ENCODE results near the gene TMED8.
"Not testable (repeated sequence)": the region's sequence is repeated elsewhere in the genome, so short reads cannot be mapped to it uniquely, and the experiment has no call there.

The TMED8 gene

DNA sequence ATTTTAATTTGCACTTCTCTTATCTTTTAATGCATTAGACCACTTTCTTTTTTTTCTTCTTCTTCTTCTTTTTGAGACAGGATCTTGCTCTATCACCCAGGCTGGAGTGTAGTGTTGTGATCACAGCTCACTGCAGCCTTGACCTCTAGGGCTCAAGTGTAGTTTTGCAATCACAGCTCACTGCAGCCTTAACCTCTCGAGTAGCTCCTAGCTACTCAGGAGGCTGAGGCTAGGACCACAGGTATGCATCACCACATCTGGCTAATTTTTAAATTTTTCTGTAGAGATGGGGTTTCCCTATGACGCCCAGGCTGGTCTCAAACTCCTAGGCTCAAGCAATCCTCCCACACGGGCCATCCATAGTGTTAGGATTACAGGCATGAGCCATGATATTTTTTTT is 12.7 kb downstream of the TMED8 start:
- no peak for FAIRE-seq
- no peak for DNase-seq (ENCODE audit: low spot score)

DNA sequence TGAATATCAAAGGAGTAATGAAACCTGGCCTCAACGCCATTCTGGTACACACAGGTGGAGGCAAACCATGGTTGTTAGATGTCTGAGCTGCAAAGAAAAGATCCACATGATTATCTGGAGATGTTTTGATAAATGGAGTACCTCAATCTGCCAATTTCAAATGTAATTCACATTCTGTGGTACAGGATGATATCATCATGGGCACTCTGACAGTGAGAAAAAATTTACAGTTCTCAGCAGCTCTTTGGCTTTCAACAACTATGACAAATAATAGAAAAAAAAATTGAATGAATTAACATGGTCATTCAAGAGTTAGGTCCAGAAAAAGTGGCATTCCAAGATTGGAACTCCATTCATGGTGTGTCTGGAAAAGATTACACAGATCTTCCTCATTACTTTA is 17.3 kb downstream of the TMED8 start:
- FAIRE-seq (no peak), DNase-seq (ENCODE audit: low spot score) (no peak)

DNA sequence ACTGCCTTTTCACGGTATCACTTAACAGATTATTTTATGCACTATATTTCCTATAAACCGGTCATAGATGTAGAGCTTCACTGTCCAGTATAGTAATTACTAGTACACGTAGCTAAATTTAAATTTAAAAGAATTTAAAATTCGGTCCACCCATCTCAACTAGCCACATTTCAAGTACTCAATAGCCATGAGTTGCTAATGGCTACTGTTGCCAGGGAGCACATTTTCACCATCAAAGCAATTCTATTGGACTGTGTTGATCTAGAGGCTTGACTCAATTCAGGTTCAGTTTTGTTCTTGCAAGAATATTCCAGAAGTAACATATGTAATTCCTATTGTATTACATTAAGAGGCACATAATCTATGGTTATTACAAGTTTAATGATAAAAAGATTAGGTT is 20.0 kb downstream of the TMED8 start:
- FAIRE-seq = no peak
- no peak for DNase-seq (ENCODE audit: low spot score)

DNA sequence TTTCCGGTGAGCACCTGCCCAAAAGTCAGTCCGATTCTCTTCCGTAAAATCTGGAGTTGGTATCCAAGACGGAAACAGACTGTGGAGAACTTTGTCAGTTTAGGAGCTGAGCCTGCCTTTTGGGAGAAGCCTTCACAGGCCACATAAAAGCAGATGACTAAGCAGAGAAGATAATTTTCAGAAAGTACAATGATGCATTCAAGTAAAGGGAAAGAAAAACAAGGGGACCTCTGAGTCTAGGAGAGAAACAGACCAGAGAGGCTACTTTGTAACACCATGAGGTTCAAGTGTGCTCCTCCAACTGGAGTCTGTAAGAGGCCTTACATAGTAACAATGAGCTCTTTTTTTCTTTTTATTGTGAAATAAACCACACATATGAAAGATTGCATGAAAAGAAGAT is 21.1 kb downstream of the TMED8 start:
- DNase-seq (ENCODE audit: low spot score) (no peak), FAIRE-seq (no peak)

DNA sequence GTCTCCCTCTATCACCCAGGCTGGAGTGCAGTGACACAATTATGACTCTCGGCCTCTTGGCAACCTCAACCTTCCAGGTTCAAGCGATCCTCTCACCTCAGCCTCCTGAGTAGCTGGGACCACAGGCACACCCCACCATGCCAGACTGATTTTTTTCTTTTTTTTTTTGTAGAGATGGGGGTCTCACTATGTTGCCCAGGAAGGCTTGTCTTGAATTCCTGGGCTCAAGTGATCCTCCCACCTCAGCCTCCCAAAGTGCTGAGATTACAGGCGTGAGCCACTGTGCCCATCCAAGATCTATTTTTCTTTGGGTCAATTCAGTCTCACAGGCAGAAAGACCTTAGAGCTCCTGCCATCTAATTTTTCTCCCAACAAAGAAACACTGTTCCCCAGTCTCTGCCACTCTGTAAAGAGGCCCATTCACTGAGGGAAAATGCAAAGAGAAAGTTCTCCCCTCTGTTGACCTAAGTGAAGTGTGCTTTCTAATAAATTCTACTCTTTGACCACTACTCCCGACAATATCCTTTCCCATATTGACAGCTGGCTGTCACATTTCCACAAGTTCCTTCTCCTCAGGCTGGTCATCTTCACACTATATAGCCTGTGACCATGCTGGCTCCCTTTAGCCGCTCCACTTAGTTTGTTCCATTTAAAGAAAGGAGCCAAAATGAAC is 23.3 kb downstream of the TMED8 start:
- no peak for DNase-seq (ENCODE audit: low spot score)
- FAIRE-seq = no peak

DNA sequence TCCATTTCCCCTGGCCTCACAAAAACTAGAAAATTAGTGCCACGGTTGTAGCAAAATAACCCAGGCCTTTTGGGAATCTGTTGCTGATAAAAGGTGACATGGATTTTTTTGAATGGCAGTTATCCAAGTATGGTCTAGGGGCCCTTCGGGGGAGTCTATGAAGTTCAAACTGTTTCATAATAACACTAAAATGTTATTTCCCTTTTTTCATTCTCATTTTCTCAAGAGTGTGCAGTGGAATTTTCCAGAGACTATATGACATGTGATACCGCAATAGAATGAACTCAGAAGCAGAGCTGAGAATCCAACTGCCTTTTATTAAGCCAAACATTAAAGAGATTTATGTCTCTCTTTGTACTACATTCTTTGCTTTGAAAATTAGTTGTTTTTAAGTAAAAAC is 29.1 kb downstream of the TMED8 start:
- DNase-seq (ENCODE audit: low spot score) (no peak), FAIRE-seq (no peak)

DNA sequence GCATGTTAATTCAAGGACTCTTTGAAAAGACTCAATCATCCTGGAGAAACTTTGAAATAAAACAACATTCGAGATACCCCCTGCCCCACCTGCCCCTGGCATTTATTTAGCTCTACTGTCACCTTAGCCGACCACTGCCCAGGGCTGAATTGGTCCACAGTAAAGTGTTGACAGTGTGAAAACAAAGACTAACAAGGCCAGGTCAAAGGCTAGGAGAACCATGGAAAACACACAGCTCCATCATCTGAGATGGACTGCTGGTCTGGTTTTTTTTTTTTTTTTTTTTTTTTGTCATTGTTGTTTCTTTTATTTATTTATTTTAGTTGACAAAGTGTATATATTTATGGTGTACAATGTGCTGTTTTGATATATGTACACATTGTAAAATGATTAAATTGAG is 30.4 kb downstream of the TMED8 start:
- no peak for DNase-seq (ENCODE audit: low spot score)
- no peak for FAIRE-seq

DNA sequence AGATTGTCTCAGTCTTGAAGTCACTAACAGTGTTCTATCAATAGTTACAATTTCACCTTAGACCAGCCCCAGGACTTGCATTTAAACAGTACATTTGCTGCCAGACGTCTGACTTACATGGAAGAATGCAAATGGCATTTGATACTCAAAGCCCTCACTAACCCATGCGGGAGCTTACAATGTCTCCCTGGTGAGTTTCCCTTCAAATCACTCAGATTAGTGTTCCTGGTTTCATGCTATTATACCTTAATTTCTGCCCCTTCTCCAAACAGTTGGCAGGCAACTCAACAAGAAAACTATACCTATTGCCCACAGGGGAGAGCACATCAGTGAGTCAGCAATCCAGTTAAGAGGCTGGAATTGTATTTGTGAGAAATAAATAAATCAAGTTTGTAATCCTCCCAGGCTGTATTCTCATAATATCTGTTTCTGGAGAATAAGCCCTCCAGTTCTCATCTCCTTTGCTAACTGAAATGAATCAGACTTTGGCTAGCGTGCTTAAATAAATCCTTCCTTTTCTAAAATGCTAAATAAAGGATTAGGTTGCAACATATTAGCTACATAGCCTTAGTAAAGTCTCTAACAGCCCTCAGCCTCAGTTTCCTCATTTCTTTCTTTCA is 32.4 kb downstream of the TMED8 start:
- DNase-seq (ENCODE audit: low spot score) (no peak), FAIRE-seq (no peak)

DNA sequence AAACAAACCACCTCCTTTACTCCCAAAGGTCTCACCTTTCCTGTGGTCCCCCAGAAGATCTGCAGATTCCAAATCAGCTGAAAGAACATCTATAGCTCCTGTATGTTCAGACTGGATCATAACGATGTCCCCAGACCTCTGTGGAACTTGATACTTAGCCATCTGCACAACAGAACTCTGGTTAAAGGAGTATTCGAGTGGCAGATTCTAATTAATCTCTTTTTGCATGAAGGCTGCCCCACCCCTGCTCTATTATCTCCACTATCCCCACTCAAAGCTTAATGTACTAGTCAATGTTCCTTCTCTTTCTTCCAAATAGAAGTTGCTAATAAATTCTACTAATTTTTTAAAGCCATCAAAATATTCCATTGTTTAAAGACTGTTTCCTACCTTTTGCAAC is 33.2 kb downstream of the TMED8 start:
- DNase-seq (ENCODE audit: low spot score) (no peak), FAIRE-seq (no peak)

DNA sequence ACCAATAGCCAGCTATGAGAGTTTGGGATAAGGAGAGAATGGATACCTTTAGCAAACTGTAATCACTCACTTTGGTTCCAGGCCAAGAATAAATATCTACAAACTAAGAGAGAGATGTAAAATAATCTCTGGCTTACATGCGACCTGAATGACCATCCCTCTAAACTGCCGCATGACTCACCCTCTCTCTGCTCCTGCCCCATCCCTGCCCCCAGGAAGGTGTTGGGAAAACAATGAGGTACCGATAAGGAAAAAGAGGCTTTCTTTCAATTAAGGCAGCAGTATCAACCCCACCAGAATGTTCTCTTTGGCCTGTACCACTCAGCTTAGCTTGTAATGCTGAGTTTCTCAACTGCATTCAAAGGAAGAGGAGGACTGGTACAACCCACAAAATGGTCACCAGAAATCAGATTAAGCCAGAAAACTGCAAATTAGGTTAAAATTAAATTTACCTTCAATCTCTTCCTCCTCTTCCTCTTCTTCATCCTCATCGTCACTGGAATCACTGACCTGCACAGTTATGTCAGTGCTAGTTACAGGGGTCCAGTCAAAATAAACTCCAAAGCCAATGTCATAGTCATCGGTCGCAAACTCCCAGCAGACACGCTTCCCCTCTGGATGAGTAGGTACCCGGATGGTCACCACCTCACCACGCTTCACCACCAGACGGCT is 34.0 kb downstream of the TMED8 start:
- no peak for FAIRE-seq
- no peak for DNase-seq (ENCODE audit: low spot score)

DNA sequence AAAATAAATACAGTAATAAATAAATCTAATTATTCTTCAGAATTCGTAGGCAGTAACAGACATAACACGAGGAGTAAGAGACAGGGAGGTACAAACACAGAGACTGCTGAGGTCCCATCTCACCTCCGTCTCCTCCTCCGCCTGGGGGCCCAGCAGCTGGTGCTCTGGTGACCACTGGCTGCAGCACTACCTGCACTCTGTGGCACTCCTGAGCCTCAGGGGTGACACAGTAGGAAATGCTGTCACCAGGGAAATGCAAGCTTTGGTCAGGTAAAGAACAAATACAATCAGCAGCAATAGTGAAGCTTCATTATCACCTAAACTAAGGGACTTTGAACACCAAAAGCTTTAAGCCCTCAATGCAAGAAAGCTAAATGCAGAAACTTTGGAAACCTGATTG is 36.5 kb downstream of the TMED8 start:
- DNase-seq (ENCODE audit: low spot score) (no peak), FAIRE-seq (no peak)

DNA sequence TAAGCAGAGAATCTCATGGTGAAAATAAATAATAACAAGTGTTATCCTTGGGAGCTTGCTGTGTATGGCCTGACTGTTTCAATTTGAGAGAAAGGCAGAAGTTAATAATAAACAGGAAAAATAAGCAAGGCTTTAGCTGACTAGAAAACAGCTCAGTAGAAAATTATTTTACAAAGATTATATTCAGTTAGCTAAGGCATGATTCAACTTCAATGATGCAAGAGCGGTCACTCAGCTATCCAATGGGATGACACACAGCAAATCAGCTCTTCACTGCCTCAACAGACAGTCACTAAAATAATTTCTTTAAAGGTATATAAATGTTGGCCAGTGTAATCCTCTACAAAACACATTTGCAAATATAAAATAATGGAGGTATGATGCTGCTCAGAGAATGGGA is 37.5 kb downstream of the TMED8 start:
- DNase-seq (ENCODE audit: low spot score) (peak; percentile 22), FAIRE-seq (no peak)

DNA sequence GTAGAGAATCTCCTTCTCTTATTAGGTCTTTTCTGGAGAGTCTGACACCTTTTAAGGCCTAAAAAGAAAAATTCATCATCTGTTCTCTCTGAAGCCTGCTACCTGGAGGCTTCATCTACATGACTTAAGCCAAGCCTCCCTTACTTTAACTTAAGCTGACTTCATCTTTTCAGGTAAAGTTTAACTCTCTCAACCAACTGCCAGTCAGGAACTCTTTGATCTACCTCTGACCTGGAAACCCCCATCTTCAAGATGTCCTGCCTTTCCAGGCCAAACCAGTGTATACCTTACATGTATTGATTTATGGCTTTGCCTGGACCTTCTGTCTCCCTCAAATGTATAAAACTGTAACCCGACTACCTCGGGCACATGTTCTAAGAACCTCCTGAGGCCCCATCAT is 38.6 kb downstream of the TMED8 start:
- FAIRE-seq = no peak

DNA sequence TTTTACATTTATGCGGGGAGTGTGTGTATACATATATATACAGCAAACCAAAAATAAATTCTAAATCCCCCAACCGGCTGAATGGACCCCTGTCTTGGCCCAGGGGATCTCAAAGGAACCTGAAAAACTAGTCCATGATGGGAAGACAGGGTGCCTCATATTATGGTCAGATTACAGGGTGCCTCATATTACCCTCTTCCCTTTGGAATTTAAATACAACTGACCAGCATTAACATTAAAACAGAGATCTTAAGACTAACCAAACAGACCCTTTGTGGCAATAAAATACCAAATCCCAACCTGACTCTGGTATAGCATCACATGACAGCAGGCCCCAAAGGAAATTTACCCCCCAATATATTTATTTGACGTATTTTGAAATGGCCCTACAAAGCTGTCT is 39.0 kb downstream of the TMED8 start:
- DNase-seq (ENCODE audit: low spot score) (no peak), FAIRE-seq (no peak)

More for the DNA sequence above, 38.6 kb downstream of the TMED8 start:
- no peak for DNase-seq (ENCODE audit: low spot score)

DNA sequence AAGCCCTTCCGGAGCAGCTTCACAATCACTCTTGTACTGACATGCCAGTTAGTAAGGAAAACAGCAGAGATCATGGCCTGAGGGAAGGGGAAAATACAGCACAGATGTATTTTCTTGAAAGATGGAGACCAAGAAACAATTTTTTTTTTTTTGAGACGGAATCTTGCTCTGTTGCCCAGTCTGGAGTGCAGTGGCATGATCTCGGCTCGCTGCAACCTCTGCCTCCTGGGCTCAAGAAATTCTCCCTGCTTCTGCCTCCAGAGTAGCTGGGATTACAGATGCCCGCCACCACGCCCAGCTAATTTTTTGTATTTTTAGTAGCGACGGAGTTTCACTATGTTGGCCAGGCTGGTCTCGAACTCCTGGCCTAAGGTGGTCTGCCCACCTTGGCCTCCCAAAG is 39.6 kb downstream of the TMED8 start:
- not testable (repeated sequence) for DNase-seq (ENCODE audit: low spot score); FAIRE-seq

DNA sequence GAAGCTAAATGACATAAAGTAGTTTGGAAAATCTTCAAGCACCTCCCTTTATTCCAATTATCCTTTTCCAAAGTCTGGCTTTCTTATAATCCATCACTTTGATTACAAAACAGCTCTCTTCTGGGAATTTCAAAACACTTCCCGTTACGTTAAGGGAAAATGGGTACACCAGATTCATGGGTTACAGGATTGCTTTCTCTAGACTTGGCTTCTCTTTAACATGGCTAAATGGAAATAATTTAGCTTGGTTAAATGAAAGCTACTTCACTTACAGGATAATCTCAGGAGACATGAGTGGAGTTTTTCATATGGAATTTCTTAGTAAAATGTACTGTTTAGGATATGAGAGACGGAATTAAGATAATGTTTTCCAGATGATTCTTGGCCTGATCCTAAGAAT is 41.3 kb downstream of the TMED8 start:
- FAIRE-seq (no peak), DNase-seq (ENCODE audit: low spot score) (no peak)

DNA sequence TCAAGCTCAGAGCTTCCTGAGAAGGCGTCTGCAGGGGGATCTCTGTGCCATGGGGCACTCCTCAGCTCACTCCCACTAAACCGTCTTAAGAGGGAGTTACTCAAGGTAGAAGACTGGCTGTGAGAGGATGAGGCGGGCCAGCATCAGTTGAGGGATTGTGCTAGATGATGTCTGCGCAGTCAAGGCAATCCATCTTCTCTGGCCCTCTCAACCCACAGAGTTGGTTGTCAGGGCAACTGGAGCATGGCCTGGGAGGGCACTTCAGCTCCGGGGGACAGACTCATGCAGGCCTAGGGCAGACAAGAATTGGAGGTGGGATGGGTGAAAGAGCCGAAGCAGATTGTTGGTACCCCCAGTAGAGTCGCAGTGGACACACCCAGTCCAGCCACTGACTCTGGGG is 47.0 kb downstream of the TMED8 start:
- FAIRE-seq (no peak), DNase-seq (ENCODE audit: low spot score) (no peak)

DNA sequence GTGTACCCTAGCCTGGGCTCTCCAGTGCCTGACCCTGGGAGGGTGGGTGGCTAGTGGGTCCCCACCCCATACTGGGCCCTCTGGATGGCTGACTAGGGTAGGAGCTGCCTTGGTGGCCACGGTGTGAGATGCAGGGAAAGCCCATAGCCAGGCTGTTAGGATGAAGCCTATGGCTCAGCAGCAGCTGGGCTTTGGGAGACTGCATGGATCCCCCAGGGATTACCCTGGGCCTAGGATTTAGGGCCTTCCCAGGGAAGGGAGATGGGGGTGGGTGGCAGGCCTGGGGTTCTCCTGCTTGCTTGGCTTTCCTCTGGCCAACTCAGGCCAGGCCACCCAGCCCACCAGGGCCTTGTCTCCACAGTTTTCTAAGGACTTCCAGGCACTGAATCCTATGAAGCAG is 49.8 kb downstream of the TMED8 start:
- no peak for FAIRE-seq
- no peak for DNase-seq (ENCODE audit: low spot score)

DNA sequence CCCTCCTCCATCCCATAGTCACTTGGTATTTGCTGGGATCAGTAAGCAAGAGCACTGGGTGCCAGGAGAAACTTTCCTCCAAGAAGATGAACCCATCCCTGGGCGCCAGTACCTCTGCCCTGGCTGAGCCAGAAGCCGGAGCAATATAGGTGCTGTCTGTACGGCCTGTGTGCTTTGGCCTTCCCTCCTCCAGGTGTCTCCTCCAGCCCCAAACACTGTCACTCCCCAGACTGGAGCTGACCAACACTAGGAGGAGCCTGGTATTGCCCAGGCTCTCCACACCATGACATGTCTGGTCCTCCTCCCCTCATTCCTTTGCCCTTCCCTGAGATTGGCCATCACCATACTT is 51.2 kb downstream of the TMED8 start:
- no peak for DNase-seq (ENCODE audit: low spot score)
- FAIRE-seq = no peak

DNA sequence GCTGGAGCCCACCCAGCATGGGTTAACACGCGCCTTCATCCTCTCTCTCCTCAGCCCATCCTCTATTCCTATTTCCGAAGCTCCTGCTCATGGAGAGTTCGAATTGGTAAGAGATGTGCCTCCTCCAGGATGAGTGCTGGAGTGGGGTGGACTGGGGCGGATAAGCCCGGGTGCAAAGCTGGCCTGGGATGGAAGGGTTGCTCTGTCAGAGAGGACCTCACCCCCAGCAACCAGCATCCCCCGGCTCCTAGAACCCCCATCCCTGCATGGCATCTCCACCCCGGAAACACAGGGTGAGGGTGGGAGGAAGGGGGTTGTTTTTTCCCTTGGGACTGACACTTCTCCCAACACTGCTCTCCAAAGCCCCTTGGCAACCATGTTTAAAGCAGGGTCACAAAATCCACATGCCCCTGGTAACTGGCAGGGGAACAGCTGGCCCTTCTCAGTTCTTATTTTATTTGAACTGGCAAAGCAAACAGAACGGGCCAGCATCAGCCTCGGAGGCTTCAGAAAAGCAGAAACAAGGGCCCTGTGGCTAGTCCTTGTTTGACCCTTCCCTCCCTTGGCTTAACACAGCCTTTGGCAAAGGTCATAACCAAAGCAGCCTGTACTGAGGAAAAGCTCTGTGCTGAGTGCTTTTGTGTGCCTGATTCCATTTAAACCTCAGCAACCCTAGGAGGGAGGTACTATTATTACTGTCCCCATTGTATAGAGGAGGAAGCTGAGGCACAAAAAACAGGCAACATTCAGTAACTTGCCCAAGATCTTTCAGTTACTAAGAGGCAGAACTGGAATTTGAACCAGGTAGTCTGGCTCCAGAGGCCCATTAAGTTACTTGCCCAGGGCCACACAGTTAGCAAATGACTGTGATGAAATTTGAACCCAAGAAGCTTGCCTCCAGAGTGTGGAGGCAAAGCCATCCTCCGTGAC is 51.8 kb downstream of the TMED8 start:
- DNase-seq (ENCODE audit: low spot score) = no peak
- FAIRE-seq = no peak

DNA sequence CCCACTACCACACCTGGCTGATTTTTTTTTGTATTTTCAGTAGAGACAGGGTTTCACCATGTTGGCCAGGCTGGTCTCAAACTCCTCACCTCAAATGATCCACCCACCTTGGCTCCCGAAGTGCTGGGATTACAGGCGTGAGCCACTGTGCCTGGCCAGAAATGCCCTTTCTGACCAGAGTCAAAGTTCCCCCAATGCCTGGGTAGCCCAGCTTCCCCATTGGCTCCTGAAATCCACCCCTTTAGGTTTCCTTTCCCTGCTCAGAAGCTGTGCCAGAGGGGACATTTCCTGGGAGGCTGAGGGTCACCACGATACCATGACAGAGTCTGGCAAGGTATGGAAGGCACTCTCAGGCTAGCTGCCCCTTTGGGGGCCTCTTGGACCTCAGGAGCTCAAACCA is 52.6 kb downstream of the TMED8 start:
- DNase-seq (ENCODE audit: low spot score) = no peak
- FAIRE-seq = no peak

DNA sequence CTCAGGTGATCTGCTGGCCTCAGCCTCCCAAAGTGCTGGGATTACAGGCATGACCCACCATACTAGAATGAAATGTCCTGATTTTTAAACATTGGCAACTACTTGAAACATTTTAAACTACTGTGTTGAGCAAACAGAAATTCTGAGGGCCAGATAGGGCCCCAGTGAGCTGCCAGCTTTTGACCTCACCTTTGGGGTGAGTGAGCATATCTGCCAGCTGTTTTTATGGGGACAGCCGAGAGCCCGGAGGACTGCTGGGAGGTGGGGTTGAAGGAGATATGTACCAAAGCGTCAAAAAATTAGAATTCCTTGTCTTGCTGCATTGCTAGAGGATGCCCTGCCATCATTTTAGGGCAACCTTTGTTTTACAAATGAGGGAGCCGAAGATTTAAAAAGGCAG is 53.3 kb downstream of the TMED8 start:
- FAIRE-seq (no peak), DNase-seq (ENCODE audit: low spot score) (no peak)

Data from RCC 7860 (cell line).